Subcutaneous abdominal adipose tissue (tissue), 5 donors: ENCODE results near the gene SRP68.

Experiments used
- H3K27ac ChIP-seq: one replicate; pipeline ENCODE4 v1.7.0; 2013; ENCODE audit warnings: low read depth, mild to moderate bottlenecking, inconsistent platforms, low read length, moderate library complexity
- H3K27me3 ChIP-seq, 5 donors: one replicate each; pipeline ENCODE4 v1.7.0; 2013; ENCODE audit warnings: low read length in 5 of 5, inconsistent platforms in 1 of 5; ENCODE audit not compliant: control insufficient read depth in 5 of 5, insufficient read depth in 4 of 5
- H3K36me3 ChIP-seq, 5 donors: one replicate each; pipeline ENCODE4 v1.7.0; 2013; ENCODE audit warnings: low read length in 5 of 5; ENCODE audit not compliant: control insufficient read depth in 5 of 5, insufficient read depth in 5 of 5
- H3K4me1 ChIP-seq, 5 donors: one replicate each; pipeline ENCODE4 v1.7.0; 2013; ENCODE audit warnings: low read length in 5 of 5, mild to moderate bottlenecking in 3 of 5, moderate library complexity in 1 of 5; ENCODE audit not compliant: control insufficient read depth in 5 of 5, insufficient read depth in 5 of 5
- H3K4me3 ChIP-seq, 5 donors: one replicate each; pipeline ENCODE4 v1.7.0; 2013; ENCODE audit warnings: low read length in 5 of 5, low read depth in 1 of 5
- H3K9ac ChIP-seq, 5 donors: one replicate each; pipeline ENCODE4 v1.7.0; 2013; ENCODE audit warnings: low read length in 5 of 5, mild to moderate bottlenecking in 4 of 5, moderate library complexity in 3 of 5
- H3K9me3 ChIP-seq, 5 donors: one replicate each; pipeline ENCODE4 v1.7.0; 2013; ENCODE audit warnings: low read length in 5 of 5; ENCODE audit not compliant: control insufficient read depth in 5 of 5
- donor health status: healthy.
- donor health status: healthy.
- donor health status: healthy.
- donor health status: healthy.
- donor health status: healthy.

The SRP68 gene

DNA sequence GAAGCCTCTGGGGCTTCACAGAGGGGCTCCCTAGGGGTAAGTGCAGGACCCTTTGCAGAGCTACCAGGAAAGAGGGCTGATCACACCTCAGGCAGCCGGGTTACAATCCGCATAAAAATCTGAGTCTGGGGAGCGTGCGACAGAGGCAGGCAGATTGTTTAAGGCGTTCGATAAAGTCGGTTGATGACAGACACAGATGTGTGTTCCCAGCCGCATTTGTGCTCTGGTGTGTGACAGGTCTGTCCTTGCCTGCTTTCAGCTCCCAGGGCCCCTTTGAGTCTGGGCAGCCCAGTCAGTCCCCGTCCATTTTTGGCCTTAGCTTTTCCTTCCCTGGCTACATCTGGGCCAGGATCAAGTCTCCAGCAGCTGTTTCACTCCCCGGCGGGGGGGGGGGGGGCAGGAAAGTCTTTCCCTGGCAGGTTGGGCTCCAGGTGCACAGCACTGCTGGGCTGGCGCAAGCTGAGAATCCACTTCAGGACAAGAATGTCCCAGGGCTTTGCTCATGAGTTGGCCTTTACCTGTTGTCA, 5.3 kb upstream of the SRP68 start:
- Histone ChIP-seq H3K27ac (no peak overlapping the region), H3K9ac (no peak overlapping the region), H3K4me3 (no peak overlapping the region), H3K27me3 (peaks cover 51 to 67% (median 61%) of the 10 kb centered on the region in 5 donors), H3K36me3 (peaks cover 0 to 4% (median 2%) of the 10 kb centered on the region in 5 donors), H3K9me3 (no peaks in the 10 kb centered on the region), H3K4me1 (peaks cover 0 to 47% (median 38%) of the 10 kb centered on the region in 5 donors)

DNA sequence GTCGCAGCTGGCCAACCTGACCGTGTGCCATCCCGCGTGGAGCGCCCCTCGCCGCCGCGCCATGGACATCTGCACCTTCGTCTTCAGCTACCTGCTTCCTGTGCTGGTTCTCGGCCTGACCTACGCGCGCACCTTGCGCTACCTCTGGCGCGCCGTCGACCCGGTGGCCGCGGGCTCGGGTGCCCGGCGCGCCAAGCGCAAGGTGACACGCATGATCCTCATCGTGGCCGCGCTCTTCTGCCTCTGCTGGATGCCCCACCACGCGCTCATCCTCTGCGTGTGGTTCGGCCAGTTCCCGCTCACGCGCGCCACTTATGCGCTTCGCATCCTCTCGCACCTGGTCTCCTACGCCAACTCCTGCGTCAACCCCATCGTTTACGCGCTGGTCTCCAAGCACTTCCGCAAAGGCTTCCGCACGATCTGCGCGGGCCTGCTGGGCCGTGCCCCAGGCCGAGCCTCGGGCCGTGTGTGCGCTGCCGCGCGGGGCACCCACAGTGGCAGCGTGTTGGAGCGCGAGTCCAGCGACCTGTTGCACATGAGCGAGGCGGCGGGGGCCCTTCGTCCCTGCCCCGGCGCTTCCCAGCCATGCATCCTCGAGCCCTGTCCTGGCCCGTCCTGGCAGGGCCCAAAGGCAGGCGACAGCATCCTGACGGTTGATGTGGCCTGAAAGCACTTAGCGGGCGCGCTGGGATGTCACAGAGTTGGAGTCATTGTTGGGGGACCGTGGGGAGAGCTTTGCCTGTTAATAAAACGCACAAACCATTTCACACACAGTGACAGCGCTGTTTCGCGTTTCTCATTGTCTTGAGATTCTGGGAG, 4.7 kb upstream of the SRP68 start:
- H3K4me1 ChIP-seq = peaks cover 0 to 50% (median 41%) of the 10 kb centered on the region in 5 donors
- peaks cover 51 to 67% (median 61%) of the 10 kb centered on the region in 5 donors for H3K27me3 ChIP-seq
- H3K9ac ChIP-seq = no peak overlapping the region
- no peaks in the 10 kb centered on the region for H3K36me3 ChIP-seq
- no peaks in the 10 kb centered on the region for H3K9me3 ChIP-seq
- no peak overlapping the region for H3K27ac ChIP-seq
- peak overlapping the region in 2 of 5 donors; percentile 21 to 34 for H3K4me3 ChIP-seq

DNA sequence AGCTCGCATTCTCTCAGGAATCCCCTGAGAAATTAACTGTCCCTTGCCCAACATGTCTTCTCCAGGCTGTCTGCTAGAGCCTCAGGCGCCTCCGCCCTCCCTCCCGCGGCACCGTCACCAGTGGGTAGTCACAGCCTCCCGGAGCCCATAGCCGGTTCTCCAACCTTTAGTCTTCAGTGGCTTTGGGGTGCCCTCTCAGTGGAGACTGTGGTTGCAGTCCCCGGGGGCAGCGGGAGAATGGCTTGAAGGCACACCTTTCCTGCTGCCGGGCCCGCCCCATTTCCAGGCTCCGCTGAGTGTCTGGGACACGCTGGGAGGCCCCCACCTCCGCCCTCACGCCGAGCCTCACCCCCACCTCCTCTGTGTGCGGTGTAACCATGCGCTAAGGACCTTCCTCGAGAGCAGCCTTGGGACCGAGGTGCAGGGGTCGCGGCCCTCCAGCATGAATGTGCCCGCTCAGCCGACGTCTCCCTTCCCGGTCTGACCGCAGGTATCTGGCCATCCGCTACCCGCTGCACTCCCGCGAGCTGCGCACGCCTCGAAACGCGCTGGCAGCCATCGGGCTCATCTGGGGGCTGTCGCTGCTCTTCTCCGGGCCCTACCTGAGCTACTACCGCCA, 3.9 kb upstream of the SRP68 start:
- Histone ChIP-seq H3K27me3 (peaks cover 51 to 67% (median 61%) of the 10 kb centered on the region in 5 donors), H3K9me3 (no peaks in the 10 kb centered on the region), H3K27ac (no peak overlapping the region), H3K9ac (no peak overlapping the region), H3K4me1 (peaks cover 0 to 56% (median 48%) of the 10 kb centered on the region in 5 donors), H3K36me3 (no peaks in the 10 kb centered on the region), H3K4me3 (peak overlapping the region in 1 of 5 donors; percentile 38)

DNA sequence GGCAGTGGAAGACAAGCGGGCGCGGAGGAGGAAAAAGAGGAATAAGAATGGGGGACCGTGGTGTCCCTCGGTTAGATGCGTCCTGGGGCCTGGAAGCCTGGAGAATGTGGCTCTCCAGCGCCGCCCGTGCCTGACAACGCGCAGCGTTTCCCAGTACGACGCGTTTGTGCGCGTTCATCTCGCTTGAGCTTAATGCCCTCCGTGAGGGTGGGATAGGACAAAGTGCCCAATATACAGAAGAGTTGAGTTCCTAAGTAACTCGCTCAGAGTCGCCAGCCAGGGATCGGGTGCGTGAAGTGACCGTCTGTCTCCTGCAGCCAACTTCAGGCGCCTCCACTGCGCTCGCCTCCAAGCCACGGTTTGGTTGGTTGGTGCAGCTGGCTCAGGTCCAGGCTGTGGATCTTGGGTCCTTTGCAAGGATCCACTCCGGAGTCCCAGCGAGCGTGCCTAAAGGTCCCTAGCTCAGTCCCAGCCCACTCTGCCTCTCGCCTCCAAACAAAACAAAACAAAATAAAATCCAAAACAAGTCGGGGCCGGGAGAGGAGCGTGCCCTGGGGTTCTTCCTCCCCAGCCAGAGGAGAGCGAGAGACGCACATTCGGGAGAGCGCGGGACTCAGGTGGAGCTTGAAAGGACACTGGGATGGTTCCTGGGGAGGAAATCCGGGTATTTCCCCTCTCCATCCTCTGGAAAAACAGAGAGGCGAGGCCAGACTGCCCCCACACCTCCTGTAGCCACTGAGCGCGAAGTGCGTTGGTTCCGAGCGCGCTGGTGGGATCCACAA, 3.2 kb upstream of the SRP68 start:
- Histone ChIP-seq H3K4me3 (peak overlapping the region in 1 of 5 donors; percentile 38), H3K27ac (no peak overlapping the region), H3K27me3 (peaks cover 51 to 67% (median 59%) of the 10 kb centered on the region in 5 donors), H3K4me1 (peaks cover 0 to 63% (median 55%) of the 10 kb centered on the region in 5 donors), H3K36me3 (no peaks in the 10 kb centered on the region), H3K9ac (no peak overlapping the region), H3K9me3 (no peaks in the 10 kb centered on the region)

DNA sequence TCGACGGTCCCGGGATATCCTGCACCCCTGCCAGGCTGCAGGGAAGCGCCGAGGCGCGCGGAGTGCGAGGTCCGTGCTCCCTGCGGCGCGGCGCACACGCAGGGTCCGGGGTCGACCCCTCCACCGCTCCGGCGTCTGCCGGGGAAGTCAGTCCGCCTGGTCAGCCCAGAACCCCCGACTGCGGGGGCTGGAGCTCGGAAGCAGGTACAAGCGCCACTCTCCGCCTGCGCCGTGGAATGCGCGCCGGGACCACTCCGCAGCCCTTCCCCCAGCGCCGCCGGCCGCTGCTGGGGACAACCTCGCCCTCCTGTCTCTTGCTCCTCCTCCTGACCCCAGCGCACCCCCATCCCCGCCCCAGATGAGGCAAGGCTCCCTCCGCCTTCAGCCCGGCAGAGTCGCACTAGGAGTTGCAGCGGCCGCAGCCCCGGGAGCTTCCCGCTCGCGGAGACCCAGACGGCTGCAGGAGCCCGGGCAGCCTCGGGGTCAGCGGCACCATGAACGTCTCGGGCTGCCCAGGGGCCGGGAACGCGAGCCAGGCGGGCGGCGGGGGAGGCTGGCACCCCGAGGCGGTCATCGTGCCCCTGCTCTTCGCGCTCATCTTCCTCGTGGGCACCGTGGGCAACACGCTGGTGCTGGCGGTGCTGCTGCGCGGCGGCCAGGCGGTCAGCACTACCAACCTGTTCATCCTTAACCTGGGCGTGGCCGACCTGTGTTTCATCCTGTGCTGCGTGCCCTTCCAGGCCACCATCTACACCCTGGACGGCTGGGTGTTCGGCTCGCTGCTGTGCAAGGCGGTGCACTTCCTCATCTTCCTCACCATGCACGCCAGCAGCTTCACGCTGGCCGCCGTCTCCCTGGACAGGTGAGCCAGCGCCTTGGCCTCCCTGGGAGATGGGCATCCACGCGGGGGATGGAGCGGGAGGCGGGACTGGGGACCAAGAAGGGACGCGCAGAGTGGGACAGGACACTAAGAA, 2.4 kb upstream of the SRP68 start, which contains the start of gene GALR2:
Gene GALR2 (plus strand): TSS at position 392 of the 974 bp plus-strand sequence. CDS start 103 bp downstream, at position 495.
- Histone ChIP-seq H3K9me3 (no peaks in the 10 kb centered on the region), H3K36me3 (no peaks in the 10 kb centered on the region), H3K4me3 (peak within 1 kb of the TSS in 1 of 5 donors; percentile 38), H3K4me1 (peaks cover 0 to 60% (median 59%) of the 10 kb centered on the region in 5 donors), H3K27ac (no peak within 1 kb of the TSS), H3K27me3 (peaks cover 50 to 62% (median 55%) of the 10 kb centered on the region in 5 donors), H3K9ac (no peak within 1 kb of the TSS)

DNA sequence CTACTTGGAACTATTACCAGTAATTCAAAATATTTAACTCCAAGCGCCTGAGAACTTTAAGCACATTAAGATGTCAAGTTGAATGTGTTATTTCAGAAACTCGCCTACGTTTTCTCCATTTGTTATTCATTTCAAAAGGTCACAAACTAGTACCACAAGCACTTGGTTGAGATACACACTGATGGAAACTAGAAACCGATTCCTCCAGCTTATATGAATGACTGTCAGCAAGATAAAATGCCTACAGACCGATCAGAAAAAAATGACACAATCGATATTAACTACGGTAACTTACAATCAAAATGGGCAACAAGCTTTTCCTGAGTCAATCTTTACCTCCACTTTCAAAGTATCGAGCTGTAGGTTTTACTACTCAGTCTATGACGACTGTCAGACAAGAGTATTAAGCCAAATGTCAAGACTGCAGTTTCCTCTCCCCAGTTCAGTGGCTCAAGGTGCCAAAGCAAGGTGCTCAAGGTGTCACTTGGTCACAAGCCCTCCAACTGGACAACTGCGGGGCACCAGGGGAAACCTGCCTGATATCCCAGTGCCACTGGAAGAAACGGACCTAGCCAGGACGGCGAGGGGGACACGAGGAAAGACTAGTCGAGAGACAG, 678 bp downstream of the SRP68 start:
- Histone ChIP-seq H3K36me3 (peaks cover 3 to 19% (median 14%) of the 10 kb centered on the region in 5 donors), H3K27ac (peak overlapping the region; percentile 70), H3K4me1 (peaks cover 0 to 53% (median 51%) of the 10 kb centered on the region in 5 donors)

DNA sequence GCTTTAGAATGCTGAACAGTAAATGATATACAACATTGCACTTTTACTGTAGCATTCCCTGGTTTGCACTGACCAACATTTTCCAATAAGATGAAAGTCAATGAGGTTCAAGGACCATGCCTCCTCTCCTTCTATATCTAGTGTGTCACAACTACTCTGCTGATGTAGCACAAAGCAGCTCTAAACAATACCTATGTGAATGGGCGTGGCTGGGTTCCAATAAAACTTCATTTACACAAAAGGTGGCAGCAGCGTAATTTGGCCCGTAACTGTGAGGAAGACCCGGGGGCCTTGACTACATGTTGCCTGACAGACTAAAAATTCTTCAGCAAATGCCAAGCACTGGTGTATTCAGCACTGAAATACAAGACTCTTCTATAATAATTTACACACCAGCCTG, 6.5 kb downstream of the SRP68 start:
- no peak overlapping the region for H3K9ac ChIP-seq
- no peak overlapping the region for H3K4me3 ChIP-seq
- H3K36me3 ChIP-seq = peaks cover 26 to 71% (median 60%) of the 10 kb centered on the region in 5 donors
- no peaks in the 10 kb centered on the region for H3K9me3 ChIP-seq
- H3K27me3 ChIP-seq = no peaks in the 10 kb centered on the region
- H3K27ac ChIP-seq = no peak overlapping the region
- peaks cover 0 to 6% (median 6%) of the 10 kb centered on the region in 5 donors for H3K4me1 ChIP-seq

More for the DNA sequence above, 678 bp downstream of the SRP68 start:
- H3K9ac ChIP-seq = peak overlapping the region; percentile 91 to 100 (median 96)
- H3K27me3 ChIP-seq = peaks cover 26 to 32% (median 32%) of the 10 kb centered on the region in 5 donors
- no peaks in the 10 kb centered on the region for H3K9me3 ChIP-seq
- peak overlapping the region; percentile 72 to 98 (median 88) for H3K4me3 ChIP-seq

DNA sequence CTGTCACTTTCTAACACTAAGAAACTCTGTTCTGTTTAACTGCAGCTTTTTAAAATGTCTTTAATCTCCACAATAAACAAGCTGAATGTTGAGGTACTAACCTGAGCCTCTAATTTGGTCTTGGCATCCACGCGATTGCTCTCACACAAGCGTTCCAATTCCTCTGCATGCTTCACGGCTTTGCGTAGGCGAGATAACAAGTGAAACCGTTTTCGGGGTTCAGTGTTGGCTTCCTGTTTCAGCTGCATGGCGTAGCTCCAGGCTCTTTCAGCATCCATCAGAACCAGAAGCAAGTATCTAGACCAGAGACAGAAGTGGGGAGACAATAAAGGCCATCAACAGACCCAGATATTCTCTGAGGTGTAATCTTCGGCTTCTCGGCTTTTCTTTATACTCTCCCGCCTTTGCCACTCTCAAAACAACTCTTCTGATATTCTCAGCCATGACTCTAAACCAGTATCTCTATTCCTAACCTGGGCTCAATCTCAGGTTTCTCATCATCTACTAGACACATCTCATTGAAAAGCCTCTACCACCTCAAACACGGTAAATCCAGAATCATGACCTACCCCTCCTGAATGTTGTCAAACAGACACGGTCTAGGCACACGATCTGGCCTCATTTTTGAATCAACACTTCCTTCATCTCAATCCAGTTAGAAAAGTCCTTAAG, 8.3 kb downstream of the SRP68 start:
- Histone ChIP-seq H3K27me3 (no peaks in the 10 kb centered on the region), H3K4me1 (no peaks in the 10 kb centered on the region), H3K27ac (no peak overlapping the region), H3K9me3 (no peaks in the 10 kb centered on the region), H3K4me3 (no peak overlapping the region), H3K9ac (no peak overlapping the region), H3K36me3 (peaks cover 33 to 88% (median 73%) of the 10 kb centered on the region in 5 donors)
